Stimulated activated CD8-positive, alpha-beta memory T cell treated with anti-CD3 and anti-CD28 coated beads, Interleukin-12 subunit alpha, Interleukin-12 subunit beta, amount 100 ng/mL, for 1 hour (primary cell): Measurements from ENCODE around the gene ZNF45.
"Not testable (repeated sequence)": the region's sequence is repeated elsewhere in the genome, so short reads cannot be mapped to it uniquely, and the experiment has no call there.

Experiments used
- DNase-seq: peaks from one replicate; pipeline ENCODE4 v3.0.0-alpha.2; 2020; ENCODE audit warnings: low read depth

The ZNF45 gene

DNA sequence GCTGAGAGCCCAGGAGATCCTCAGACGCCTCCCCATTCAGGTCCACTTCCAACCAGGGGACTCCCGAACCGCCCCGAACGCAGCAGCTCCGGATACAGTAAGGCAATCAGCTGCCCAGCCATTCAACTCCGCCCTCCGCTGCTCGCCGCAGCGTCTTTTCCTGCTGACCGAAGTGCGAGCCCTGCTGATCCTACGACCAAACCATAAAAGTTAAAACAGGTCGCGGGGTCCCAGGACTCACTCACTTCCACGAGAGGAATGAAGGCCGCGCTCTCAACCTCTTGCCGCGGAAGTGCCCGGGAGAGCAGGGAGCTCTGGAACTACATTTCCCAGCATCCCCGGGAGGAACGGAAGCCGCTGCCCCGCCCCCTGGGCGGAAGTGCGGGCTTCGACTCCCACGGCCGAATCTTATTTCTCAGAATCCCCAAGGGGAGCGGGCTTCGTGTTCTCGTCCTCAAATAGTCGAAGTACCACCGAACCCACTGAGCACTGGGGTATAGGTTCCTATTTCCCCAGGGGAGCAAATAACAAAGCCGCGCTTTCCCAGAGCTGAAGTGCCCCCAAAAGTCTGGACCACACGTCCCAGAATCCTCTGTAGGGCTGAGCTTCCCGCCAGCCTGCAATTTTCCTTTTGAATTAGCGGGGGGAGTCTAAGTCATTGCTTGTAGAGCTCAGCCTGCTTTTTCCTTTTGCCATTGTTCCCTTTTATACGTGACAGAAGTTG is at the start of gene ZNF45:
Gene ZNF45 (minus strand): TSS at position 298 of the 724 bp plus-strand sequence. CDS start 13,097 bp downstream, outside the sequence.
- peak; percentile 79 for DNase-seq

DNA sequence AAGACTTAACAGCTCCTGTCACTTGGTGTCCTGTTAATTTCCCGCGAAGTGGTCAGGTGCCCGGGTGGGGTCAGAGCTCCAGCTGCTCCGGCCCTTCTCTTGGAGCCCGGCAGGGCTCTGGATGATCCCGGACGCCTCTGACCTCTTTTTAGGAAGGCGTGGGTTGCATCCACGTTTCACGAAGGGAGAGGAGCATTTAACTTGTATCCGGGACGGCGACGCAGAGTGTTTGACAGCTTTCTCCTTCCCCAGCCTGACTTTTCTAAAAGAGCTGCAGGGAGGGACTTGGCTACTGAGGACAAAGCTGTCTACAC is 49.6 kb upstream of the ZNF45 start:
- no peak for DNase-seq

DNA sequence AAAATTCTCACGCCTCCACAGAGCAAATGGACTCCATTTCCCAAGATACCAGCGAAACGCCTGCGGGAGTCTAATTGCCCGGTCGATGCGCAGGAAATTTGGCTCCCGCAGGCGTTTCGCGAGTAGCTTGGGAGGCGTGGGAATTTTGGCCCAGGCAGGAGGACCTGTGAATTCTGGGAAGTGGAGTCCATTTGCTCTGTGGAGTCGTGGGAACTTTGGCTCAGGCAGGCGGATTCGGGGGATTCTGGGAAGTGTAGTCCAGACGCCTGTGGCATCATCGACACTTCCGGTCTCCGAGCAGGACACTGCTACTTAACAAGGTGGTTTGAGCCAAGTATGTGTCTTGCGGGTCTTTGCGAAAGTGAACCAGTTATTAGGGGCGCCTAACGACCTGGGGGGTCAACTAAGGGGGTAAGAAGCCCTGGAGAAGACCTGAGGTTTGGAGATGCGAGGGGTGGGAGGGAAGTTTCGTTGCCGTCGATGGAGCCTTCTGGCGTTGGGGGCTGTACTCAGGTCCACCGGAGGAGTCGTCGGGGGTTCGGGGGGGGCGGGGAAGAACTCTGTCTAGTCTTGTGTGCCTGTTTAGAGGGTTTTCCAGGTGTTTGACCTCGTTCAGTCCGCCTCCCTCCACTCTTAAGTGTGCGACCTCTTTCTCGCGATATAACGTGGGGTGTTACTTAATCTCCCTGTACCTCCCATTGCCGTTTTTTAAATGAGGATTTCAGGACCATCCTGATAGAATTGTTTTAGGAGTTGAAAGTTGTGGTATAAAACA is 49.0 kb upstream of the ZNF45 start, which contains the start of gene ZNF155:
Gene ZNF155 (plus strand): TSS at position 277 of the 775 bp plus-strand sequence. CDS start 4,356 bp downstream, outside the sequence.
- peak; percentile 47 for DNase-seq

DNA sequence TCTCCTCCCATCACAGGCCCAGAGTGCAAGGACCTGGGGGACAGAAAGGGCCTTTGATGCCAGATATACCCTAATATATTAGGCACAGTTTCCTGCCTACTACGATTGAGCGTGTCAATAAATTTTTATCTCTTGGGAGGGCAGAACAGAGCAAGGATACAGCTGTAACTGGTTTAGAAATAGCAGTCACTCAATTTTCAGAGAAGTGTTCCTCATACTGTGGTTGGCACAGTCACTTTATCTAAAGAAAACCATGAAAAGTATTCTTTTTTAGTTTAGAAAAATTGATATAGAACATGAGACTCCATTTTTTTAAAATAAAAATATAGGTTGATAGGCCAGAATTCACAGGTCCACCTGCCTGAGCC is 48.4 kb upstream of the ZNF45 start:
- no peak for DNase-seq

DNA sequence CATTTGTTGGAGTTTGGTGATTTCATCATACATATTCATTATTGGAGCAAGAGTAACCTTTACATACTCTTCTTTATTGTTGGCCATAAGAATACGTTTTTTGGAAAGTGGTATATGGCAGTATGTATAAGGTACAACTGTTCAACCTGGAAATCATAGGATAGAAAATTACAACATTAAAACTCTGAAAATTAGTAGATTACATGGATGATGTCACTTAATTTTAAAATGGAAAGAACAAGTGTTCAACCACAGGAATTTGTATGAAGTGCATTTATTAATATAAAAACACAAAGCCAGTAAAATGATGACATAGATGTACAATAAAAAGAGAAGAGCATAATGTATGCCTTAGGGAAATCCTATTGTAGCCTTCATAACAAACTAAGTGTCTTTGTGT is 41.6 kb upstream of the ZNF45 start:
- no peak for DNase-seq

DNA sequence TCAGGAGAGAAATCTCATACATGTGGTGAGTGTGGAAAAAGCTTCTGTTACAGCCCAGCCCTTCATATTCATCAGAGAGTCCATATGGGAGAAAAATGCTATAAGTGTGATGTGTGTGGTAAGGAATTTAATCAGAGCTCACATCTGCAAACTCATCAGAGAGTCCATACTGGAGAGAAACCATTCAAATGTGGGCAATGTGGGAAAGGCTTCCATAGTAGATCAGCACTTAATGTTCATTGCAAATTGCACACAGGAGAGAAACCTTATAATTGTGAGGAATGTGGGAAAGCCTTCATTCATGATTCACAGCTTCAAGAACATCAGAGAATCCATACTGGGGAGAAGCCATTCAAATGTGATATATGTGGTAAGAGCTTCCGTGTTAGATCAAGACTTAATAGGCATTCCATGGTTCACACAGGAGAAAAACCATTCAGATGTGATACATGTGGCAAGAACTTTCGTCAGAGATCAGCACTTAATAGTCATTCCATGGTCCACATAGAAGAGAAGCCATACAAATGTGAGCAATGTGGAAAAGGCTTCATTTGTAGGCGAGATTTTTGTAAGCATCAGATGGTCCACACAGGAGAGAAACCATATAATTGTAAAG is 31.1 kb upstream of the ZNF45 start:
- no peak for DNase-seq

DNA sequence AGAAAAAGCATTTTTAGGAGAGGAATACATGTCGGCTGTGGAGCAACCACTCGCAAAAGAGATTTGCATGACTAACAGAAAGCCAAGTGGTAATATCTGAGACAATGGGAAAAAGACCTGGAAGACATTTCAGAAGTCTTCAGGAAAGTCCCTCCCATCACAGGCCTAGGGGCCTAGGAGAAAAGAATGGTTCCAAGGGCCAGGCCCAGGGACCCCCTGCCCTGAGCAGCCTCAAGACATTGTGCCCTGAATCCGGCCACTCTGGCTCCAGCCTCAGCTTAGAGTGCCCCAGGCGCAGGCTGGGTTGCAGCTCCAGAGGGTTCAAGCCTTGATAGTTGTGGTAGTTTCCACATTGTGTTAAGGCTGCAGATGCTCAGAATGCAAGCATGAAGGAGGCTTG is 25.3 kb upstream of the ZNF45 start:
- no peak for DNase-seq

DNA sequence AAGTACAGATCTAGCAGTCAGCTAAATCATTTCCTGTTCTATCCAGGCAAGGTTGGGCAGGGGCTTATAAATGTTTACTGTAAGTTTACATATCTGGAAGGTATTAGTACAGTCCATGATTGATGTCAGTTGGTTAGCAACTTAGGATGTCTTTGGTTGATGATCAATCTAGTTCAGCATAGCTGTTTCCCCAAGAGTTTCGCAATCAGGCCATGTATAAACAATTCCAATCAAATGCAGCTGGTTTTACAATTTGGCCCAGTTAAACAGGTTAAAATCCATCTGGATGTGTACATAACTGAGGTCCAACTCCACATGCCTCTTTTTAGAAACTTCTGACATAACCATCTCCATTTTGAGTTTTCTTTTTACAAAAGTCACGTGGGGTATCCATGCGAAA is 22.8 kb upstream of the ZNF45 start:
- DNase-seq = no peak

DNA sequence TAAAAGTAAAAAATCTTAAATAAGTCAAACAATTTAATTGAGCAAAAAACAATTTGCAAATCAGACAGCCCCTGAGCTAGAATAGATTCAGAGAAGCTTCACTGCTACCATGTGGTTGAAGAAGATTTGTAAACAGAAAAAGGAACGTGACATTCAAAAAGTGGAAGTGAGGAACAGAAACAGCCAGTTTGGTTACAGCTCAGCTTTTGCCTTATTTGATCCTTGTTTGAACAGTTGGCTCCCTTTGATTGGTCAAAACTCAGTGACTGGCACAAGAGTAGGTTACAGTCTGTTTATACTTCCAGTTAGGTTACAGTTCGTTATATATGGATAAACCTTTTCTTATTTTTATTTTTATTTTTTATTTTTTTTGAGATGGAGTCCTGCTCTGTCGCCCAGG is 21.7 kb upstream of the ZNF45 start:
- no peak for DNase-seq

DNA sequence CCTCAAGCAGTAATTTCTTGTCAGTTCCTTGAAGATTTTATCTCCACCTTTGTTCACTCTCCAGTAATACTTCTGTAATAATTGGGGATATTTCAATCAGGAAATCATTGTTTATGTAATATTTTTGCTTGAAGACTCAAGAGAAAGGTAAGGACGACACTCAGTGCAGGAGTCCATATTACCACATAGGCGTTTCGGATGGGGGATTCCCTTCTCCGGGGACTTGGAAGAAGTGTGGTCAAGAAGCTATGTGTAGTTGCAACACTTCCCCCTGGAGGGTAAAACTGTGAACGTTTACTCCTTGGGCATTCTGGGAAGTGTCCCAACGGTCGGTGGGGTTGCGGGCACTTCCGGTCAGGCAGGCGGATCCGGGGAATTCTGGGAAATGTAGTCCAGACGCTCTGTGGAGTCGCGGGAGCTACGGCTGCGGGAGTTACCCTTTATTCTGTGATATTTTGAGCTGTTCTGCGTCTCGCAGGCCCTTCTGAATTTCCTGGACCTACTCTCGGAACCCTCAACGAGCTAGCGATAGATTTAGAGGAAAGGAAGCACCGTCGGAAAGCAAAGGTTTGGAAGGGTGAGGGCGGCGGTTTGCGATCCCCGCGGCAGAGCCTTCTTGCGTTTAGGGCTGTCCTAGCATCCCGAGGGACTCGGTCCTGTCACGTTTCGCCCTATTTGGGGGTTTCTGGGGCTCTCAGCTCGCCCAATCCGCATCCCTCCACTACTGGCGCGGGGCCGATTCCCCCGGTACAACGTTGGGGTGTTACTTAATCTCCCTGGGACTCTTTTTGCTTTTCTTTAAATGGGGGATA is 16.0 kb upstream of the ZNF45 start, which contains the start of gene ZNF221:
Gene ZNF221 (plus strand): TSS at position 395 of the 812 bp plus-strand sequence. CDS start 11,499 bp downstream, outside the sequence.
- peak; percentile 36 for DNase-seq

DNA sequence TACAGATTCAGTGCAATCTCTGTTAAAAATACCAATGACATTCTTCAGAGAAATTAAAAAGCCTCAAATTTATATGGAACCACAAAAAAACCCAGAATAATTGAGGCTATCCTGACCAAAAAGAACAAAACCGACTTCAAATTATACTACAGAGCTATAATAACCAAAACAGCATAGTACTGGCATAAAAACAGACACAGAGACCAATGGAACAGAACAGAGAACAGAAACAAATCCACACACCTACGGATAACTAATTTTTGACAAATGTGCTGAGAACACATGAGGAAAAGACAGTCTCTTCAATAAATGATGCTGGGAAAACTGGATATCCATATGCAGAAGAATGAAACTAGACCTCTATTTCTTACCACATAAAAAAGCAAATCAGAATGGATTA is 14.7 kb upstream of the ZNF45 start:
- not testable (repeated sequence) for DNase-seq

DNA sequence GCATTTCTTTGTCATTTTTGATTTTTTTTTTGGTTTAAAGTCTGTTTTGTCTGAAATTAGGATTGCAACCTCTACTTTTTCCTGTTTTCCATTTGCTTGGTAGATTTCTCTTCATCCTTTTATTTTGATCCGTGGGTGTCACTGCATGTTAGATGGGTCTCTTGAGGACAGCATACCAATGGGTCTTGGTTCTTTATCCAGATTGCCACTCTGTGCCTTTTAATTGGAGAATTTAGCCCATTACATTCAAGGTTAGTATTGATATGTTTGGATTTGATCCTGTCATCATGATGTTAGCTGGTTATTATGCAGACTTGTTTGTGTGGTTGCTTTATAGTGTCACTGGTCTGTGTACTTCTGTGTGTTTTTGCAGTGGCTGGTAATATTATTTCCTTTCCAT is 12.3 kb upstream of the ZNF45 start:
- not testable (repeated sequence) for DNase-seq

DNA sequence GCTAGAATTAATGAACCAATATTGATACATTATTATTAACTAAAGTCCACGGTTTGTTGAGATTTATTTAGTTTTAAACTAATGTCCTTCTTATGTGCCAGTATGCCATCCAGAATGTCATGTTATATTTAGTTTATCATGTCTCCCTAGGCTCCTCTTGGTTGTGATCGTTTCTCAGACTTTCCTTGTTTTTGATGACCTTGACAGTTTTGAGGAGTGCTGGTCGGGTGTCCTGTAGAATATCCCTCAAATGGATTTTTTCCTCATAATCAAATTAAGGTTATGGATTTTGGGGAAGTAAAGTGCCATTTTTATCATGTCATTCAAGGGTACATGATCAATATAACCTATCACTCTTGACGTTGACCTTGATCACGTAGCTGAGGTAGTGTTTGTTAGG is 6.1 kb upstream of the ZNF45 start:
- no peak for DNase-seq

DNA sequence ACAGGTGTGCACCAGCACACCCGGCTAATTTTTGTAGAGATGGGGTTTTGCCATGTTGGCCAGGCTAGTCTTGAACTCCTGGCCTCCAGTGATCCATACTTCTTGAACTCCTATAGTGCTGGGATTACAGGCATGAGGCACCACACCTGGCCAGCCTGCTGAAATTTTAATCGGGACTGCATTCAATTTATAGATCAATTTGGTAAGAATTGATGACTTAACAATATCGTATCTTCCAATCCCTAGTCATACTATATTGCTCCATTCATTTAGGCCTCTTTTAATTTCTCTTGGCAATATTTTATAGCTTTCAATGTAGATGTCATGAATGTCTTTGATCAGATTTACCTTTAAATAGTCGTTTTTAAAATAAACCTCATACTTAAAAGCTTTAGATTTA is 5.6 kb upstream of the ZNF45 start:
- no peak for DNase-seq

DNA sequence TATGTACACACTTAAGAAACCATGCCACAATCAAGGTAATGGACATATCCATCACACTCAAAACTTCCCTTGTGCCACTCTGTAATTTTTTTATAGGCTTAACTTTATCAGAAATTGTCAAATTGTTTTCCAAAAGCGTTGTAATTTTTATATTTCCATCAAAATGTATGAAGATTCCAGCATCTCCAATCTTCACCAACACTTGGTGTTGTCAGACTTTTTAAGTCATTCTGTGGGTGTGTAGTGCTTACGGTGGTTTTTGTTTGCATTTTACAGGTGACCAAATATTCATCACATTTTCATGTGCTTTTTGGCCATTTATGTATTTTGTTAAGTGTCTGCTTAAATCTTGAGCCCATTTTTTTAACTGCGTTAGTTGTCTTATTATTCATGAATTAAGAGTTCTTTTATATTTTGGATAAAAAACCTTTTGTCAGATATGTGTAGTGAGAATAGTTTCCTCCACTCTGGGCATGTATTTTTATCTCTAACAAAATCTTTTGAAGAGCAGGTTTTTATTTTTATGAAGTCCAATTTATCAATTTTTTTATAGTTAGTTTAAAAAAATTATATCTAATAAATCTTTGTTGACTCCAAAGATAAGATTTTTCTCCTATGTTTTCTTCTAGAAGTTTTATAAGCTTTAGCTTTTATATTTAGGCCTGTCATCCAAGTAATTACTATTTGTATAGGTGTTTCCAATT is 4.6 kb upstream of the ZNF45 start:
- DNase-seq = no peak

DNA sequence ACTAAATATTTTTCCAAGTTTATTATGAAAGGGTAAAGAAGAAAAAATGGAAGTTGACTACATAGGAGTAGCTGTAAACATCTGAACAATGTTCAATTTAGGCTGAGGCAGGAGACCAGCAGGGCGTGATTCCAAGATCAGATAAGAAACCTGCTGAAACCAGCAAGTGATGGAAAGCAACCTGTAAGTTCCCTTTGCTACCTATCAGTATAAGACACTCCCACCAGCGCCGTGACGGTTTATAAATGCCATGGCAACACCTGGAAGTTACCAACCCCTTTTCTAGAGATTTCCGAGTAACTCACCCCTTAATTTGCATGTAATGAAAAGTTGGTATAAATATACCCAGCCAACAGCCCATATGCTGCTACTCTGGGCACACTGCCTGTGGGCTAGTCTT is 1.1 kb upstream of the ZNF45 start:
- DNase-seq = no peak

DNA sequence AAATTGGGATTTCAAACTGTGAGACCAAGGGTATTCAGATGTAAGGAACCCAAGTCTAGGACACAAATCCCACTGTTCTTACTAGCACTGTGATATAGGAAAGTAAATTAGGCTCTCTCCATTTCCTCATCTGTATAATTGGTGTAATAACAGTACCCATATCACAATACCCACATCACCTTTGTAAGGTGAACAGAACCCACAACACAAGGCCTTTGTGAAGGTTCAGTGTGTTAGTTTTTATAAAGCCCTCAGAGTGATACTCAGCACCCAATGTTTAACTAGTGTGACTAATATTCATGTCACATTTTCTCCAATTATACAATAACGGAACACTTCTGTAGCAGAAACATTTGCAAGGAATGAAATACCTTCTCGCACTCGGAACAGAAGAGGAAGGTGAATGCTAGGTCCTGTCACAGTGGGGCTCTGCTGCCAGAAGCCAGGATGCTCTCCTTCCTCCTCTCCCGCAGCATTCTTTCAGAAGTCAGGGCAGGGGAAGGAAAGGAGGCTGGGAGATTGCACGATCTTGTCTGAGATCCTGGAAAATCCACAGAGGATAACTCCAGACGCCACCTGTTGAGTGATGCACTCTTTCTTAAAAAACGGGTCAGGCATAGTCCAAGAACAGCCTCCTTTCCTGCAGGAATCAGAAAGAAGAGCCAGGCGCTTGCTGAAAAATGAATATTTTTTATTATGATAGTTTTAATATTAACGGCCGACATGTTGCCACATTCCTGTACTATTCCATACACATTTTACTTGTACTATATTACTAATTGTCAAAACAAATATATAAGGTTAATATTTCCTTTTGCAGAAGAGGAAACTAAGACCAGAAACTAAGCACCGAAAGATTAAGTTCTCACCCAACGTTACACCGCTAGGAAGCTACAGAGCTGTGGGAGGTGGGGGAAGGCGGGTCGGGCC is 762 bp downstream of the ZNF45 start:
- no peak for DNase-seq

DNA sequence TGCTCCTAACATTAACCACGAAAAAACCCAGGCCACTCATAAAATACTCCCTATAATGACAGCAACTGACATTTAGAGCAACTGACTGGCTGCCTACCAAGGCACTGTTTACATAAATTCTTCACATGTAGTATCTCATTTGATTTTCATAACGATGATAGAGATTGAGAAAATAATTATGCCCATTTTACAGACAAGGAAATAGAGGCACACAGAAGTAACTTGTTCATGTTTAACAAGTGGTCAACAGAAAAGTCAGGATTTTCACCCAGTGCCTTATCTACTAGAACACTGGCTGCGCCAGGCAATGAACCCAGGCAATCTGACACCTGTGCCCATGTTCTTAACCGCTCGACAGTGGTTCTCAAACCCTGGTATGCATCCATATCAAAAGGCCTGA is 6.3 kb downstream of the ZNF45 start:
- DNase-seq = no peak

DNA sequence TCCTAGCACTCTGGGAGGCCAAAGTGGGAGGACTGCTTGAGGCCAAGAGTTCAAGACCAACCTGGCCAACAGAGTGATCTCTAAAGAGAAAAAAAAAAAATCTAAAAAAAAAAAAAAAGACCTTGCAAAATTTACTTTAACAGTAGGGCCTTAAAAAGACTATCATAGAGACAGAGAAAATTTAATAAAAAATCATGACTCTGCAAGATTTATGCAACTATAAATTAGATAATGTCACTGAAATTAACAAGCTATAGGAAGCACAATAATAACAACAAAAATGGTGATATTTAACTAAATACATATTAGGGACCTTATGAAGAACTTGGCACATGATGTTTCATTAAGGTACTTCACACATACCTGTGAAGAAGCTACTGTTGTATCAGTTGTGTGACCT is 11.2 kb downstream of the ZNF45 start:
- no peak for DNase-seq

DNA sequence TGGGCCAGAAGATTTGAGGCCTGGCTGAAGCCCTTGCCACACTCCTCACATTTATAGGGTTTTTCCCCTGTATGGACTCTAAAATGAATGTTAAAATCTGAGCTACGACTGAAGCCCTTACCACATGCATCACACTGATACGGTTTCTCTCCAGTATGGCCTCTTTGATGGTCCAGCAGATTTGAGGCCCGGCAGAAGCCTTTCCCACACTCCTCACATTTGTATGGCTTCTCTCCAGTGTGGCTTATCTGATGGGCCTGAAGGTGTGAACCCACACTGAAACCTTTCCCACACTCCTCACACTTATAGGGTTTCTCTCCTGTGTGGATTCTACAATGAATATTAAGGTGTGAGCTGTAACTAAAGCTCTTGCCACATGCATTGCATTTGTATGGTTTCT is 21.0 kb downstream of the ZNF45 start:
- no peak for DNase-seq

DNA sequence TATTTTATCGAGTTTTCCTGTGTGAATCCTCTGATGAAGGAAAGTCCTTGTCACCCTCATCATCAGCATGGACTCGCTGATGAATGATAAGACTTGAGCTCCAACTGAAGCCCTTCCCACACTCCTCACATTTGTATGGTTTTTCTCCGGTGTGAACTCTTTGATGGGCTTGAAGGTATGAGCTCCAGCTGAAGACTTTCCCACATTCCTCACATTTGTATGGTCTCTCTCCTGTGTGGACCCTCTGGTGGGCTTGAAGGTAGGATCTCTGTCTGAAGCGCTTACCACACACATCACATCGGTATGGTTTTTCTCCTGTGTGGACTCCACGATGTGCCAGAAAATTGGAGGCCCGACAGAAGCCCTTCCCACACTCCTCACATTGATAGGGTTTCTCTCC is 21.7 kb downstream of the ZNF45 start:
- DNase-seq = no peak
